Osteocyte (in vitro differentiated cells): ENCODE data around the gene LCN6. TPM values are rescaled to one million over a fixed set of nuclear protein-coding genes. Genes with fewer than 3 reads are reported as not detected.
"Not testable (repeated sequence)": the region's sequence is repeated elsewhere in the genome, so short reads cannot be mapped to it uniquely, and the experiment has no call there.

Source experiments
- DNase-seq: peaks from one replicate; pipeline ENCODE4 v3.0.0; 2021; ENCODE audit warnings: mixed read lengths; ENCODE audit not compliant: unreplicated experiment; ENCODE audit errors: extremely low spot score
- H3K27ac Mint-ChIP-seq: one replicate; pipeline ENCODE4 v1.8.0; 2021; ENCODE audit warnings: mild to moderate bottlenecking, mixed read lengths; ENCODE audit not compliant: unreplicated experiment
- H3K27me3 Mint-ChIP-seq: one replicate; pipeline ENCODE4 v1.8.0; 2021; ENCODE audit warnings: mixed read lengths; ENCODE audit not compliant: unreplicated experiment
- H3K36me3 Mint-ChIP-seq: one replicate; pipeline ENCODE4 v1.8.0; 2021; ENCODE audit warnings: mixed read lengths; ENCODE audit not compliant: unreplicated experiment
- H3K4me1 Mint-ChIP-seq: one replicate; pipeline ENCODE4 v1.8.0; 2021; ENCODE audit warnings: mixed read lengths; ENCODE audit not compliant: unreplicated experiment
- H3K4me3 Mint-ChIP-seq: one replicate; pipeline ENCODE4 v1.8.0; 2021; ENCODE audit warnings: mild to moderate bottlenecking, moderate library complexity, mixed read lengths; ENCODE audit not compliant: unreplicated experiment
- H3K9me3 Mint-ChIP-seq: one replicate; pipeline ENCODE4 v1.8.0; 2021; ENCODE audit warnings: mixed read lengths; ENCODE audit not compliant: unreplicated experiment
- long read RNA-seq: library from polyadenylated mRNA; unstranded; transcript quantifications from one replicate; pipeline ENCODE4 v2.0.0, GENCODE V29; 2021
- total RNA-seq: library from RNA; stranded (reverse); gene quantifications from 2 replicates; pipeline ENCODE4 v1.2.1, GENCODE V29; 2021
- TF ChIP-seq, protein P1 (sequence below): fragments of 200-600 bp; sonication (generic); IDR thresholded peaks from 2 replicates; pipeline ENCODE4 v1.5.0; 2021; ENCODE audit warnings: antibody characterized with exemption, mild to moderate bottlenecking, moderate library complexity

The LCN6 gene, protein sequence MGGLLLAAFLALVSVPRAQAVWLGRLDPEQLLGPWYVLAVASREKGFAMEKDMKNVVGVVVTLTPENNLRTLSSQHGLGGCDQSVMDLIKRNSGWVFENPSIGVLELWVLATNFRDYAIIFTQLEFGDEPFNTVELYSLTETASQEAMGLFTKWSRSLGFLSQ
- total RNA-seq = not detected in 2 replicates
- long read RNA-seq = 0 reads

DNA sequence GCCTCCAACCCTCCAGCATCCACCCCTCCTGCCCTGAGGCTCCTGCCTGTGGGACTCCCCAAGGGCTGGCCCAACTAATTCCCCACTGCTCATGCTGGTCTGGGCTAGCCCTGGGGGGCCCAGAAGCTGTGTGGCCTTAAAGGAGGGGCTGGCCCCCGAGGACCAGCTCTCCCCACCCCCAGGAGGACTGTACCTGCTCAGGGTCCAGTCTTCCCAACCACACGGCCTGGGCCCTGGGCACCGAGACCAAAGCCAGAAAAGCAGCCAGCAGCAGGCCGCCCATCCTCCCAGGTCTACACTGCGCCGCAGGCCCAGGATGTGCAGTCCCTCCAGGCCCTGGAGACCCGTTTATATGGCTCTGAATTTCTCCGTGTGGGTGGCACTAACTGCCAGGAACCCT is at the start of gene LCN6:
LCN6 (minus strand) TSS at position 325 of the 400 bp plus-strand sequence; CDS start at position 283, 42 bp downstream.
- peaks cover 12% of the 10 kb centered on the region for H3K9me3 Mint-ChIP-seq
- no peak for DNase-seq
- no peaks in the 10 kb centered on the region for H3K36me3 Mint-ChIP-seq
- no peak within 1 kb of the TSS for H3K4me3 Mint-ChIP-seq
- peaks cover 20% of the 10 kb centered on the region for H3K27me3 Mint-ChIP-seq
- H3K4me1 Mint-ChIP-seq = no peaks in the 10 kb centered on the region
- H3K27ac Mint-ChIP-seq = no peak within 1 kb of the TSS
- TF ChIP-seq, protein P1, sequence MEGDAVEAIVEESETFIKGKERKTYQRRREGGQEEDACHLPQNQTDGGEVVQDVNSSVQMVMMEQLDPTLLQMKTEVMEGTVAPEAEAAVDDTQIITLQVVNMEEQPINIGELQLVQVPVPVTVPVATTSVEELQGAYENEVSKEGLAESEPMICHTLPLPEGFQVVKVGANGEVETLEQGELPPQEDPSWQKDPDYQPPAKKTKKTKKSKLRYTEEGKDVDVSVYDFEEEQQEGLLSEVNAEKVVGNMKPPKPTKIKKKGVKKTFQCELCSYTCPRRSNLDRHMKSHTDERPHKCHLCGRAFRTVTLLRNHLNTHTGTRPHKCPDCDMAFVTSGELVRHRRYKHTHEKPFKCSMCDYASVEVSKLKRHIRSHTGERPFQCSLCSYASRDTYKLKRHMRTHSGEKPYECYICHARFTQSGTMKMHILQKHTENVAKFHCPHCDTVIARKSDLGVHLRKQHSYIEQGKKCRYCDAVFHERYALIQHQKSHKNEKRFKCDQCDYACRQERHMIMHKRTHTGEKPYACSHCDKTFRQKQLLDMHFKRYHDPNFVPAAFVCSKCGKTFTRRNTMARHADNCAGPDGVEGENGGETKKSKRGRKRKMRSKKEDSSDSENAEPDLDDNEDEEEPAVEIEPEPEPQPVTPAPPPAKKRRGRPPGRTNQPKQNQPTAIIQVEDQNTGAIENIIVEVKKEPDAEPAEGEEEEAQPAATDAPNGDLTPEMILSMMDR = no peak

DNA sequence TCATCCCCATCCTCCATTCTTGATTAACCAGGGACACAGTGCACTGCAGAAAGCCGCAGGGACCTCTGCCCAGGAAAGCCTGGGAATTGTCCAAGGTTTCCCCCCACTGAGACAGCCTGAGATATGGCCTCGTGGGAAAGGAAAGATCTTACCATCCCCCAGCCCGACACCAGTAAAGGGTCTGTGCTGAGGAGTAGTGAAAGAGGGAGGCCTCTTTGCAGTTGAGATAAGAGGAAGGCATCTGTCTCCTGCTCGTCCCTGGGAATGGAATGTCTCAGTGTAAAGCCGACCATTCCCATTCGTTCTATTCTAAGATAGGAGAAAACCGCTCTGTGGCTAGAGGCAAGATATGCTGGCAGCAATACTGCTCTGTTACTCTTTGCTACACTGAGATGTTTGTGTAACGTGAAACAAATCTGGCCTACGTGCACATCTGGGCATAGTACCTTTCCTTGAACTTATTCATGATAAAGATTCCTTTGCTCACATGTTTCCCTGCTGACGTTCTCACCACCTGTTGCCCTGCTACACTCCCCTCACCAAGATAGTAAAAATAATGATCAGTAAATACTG is 48.5 kb upstream of the LCN6 start:
- peaks cover 27% of the 10 kb centered on the region for H3K4me1 Mint-ChIP-seq
- H3K36me3 Mint-ChIP-seq, H3K4me3 Mint-ChIP-seq, H3K9me3 Mint-ChIP-seq, DNase-seq, H3K27ac Mint-ChIP-seq: not testable (repeated sequence)
- peaks cover 14% of the 10 kb centered on the region for H3K27me3 Mint-ChIP-seq

DNA sequence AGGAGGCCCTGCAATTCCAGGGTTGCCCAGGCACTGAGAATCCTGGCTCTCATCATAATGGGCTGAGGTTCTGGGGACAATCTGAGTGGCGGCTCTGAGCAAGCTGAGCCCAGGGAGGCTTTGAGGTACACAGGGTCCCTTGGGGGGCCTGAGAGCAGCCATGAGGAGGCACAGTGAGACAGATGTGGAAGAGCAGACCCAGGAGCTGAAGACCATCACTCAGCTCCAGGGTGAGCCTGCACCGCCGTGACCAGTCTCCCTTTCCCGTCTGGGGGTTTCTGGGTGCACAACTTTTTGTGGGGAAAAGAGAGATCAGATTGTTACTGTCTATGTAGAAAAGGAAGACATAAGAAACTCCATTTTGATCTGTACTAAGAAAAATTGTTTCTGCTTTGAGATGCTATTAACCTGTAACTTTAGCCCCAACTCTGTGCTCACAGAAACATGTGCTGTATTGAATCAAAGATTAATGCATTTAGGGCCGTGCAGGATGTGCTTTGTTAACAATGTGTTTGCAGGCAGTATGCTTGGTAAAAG is 48.0 kb upstream of the LCN6 start, which contains the start of gene CCDC183:
CCDC183 (plus strand) TSS at position 101 of the 537 bp plus-strand sequence; CDS start at position 161, 60 bp downstream.
- Mint-ChIP-seq H3K4me3 (peak within 1 kb of the TSS; percentile 10), H3K27me3 (peaks cover 12% of the 10 kb centered on the region), H3K36me3 (no peaks in the 10 kb centered on the region), H3K27ac (no peak within 1 kb of the TSS), H3K4me1 (peaks cover 27% of the 10 kb centered on the region), H3K9me3 (no peaks in the 10 kb centered on the region)
- TF ChIP-seq, protein P1 = no peak
- DNase-seq = no peak

DNA sequence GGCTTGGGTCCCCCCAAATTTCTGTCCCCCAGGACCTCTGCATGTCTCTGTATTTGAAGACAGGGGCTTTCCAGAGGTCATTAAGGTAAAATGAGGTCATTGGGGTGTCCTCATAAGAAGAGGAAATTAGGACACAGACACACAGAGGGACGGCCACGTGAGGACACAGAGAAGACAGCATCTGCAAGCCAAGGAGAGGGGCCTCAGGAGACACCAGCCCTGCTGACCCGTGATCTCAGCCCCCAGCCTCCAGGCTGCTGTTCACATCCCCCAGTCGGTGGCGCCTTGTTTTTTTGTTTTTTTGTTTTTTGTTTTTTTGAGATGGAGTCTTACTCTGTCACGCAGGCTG is 46.6 kb upstream of the LCN6 start:
- Mint-ChIP-seq H3K27ac (no peak overlapping the region), H3K36me3 (no peaks in the 10 kb centered on the region), H3K9me3 (no peaks in the 10 kb centered on the region), H3K4me3 (no peak overlapping the region), H3K27me3 (peaks cover 6% of the 10 kb centered on the region), H3K4me1 (peaks cover 22% of the 10 kb centered on the region)
- TF ChIP-seq, protein P1 = no peak
- DNase-seq = no peak

DNA sequence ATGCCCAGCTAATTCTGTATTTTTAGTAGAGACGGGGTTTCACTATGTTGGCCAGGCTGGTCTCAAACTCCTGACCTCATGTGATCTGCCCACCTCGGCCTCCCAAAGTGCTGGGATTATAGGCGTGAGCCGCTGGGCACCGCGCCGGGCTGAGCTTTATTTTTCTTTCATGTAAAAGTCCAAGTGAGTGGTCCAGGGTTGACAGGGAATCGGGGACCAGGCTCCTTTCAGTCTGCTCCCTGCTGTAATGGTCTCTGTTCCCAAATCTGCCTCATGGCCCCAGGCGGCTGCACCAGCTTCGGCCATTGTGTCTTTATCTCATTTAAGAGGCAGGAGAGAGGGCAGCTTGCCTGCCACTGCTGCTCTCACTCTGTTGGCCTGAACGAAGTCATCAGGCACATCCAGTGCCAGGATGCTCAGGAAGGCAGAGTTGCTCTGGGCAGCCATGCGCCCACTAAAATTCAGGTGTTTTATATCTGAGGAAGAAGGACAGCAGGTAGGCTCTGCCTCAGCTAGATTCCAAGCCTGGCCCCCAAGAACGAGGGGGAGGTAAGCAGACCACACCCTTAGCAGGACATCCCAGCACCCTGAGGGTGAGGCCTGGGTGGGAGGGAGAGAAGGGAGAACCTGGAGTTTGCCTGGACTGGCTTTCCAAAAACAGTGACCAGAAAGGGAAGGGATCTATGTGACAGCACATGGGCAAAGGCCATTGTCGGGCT is 46.1 kb upstream of the LCN6 start:
- Mint-ChIP-seq H3K4me3 (no peak overlapping the region), H3K27ac (no peak overlapping the region), H3K27me3 (peaks cover 6% of the 10 kb centered on the region), H3K9me3 (no peaks in the 10 kb centered on the region), H3K4me1 (peaks cover 24% of the 10 kb centered on the region), H3K36me3 (no peaks in the 10 kb centered on the region)
- TF ChIP-seq, protein P1 = no peak
- DNase-seq = no peak
